HG03571 (cell line): Measurements from ENCODE around the gene TTLL13.

Experiments
- ATAC-seq: cut with Tn5 transposase; IDR thresholded peaks from one replicate; pipeline ENCODE4 v1.9.1; 2021; ENCODE audit not compliant: unreplicated experiment

Gene TTLL13

DNA sequence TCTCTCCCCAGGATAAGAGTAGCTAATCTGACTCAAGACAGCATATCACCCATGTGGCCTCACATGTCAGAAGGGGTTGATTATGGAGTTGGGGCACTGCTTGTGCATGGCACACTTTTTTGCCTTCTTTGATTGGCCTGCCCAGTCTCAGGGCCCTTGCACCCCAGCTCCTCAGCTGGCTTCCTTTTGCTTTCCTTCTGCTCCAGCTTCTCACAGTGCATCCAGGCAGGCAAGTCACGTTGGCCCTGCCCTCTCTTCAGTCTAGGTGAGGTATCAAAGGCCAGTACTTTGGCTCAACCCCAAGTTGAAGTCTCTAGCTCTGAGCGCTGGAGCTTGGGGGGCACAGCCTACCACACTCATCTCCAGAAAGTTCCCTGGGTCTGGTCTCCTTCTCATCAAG lies 58.3 kb downstream of the TTLL13 start:
- ATAC-seq: no peak

- no peak for ATAC-seq
These were observed 59.7 kb downstream of the TTLL13 start for GRCh38 chr15:90309020-90309419.
